Activated T-helper 2 cell treated with anti-CD3 and anti-CD28 coated beads, Interferon-gamma antibody, Interleukin-2, Interleukin-4, amounts not matched to agents 10 μg/mL and 5 μg/mL and 100 μg/mL, durations not matched to agents 14 hours and 24 hours and 36 hours (primary cell): ENCODE measurements around the gene CKAP2L. TPM values are rescaled to one million over a fixed set of nuclear protein-coding genes. Genes with fewer than 3 reads are reported as not detected.
A peak's percentile ranks its signal among the peaks of the same experiment; 100 is the strongest.

ENCODE experiments used
- DNase-seq: peaks from one replicate; pipeline ENCODE4 v3.0.0; 2021; ENCODE audit warnings: low spot score
- H3K27ac Mint-ChIP-seq: one replicate; pipeline ENCODE4 v1.8.0; 2021; ENCODE audit warnings: mixed read lengths
- H3K27me3 Mint-ChIP-seq: one replicate; pipeline ENCODE4 v1.8.0; 2021; ENCODE audit warnings: low read depth, mixed read lengths
- H3K36me3 Mint-ChIP-seq: one replicate; pipeline ENCODE4 v1.8.0; 2021; ENCODE audit warnings: low read depth, mixed read lengths
- H3K4me1 Mint-ChIP-seq: one replicate; pipeline ENCODE4 v1.8.0; 2021; ENCODE audit warnings: low read depth, mixed read lengths
- H3K4me3 Mint-ChIP-seq: one replicate; pipeline ENCODE4 v1.8.0; 2021; ENCODE audit warnings: low read depth, mild to moderate bottlenecking, moderate library complexity, mixed read lengths
- H3K9me3 Mint-ChIP-seq: one replicate; pipeline ENCODE4 v1.8.0; 2021; ENCODE audit warnings: mixed read lengths
- intact Hi-C: fragments of 100-400 bp; cut with micrococcal nuclease; formaldehyde crosslinking; loops from one replicate; pipeline ENCODE4 v1.15.1; 2023
- total RNA-seq: library from RNA; stranded (reverse); gene quantifications from 2 replicates; pipeline ENCODE4 v1.2.3, GENCODE V29; 2022

Gene CKAP2L
- total RNA-seq, 1 donor from 2014 or later, result 24.4 TPM

DNA sequence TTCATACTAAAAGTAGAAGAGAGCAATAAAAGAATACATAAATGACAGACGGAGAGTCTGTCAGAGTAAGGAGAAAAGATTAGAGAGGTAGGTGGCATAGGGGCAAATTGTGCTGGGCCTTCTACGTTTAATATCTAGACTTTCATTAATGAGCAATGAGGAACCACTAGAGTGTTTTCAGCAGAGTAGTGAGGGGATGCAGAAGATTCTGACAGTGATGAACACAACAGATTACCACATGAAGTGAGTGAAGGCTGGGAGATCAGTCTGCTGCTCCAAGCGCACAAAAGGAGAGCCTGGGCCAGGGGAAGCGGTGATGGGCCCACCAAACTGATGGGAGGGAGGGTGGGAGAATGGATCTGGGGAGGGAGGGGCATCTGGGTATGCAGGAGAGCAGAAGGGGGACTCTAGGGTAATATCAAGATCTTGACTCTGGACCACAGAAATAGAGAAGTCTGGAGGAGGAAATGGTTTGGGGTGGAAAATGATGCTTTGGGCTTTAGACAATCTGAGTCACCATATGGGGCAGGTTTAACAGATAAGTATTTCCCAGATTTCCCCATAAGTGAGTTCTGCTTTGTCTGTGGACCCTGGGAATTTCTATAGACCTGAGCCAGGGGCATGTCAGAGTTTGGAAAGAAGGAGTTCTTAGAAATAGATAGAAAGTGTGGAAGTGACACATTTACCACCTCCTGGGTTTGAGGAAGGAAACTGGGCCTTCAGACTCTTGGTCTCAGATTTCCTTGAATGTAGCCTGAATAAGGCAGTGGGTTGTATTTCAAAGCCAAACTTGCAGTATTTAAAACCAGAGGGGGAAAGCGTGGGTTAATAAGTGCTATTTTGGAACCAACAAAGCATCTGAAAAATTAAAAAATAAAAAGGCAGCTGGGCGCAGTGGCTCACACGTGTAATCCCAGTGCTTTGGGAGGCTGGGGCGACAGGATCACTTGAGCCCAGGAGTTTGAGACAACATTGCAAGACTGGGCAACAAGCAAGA lies 34.9 kb upstream of the CKAP2L start:
- Mint-ChIP-seq H3K4me3 (no peak overlapping the region), H3K9me3 (peaks cover 6% of the 10 kb centered on the region)

DNA sequence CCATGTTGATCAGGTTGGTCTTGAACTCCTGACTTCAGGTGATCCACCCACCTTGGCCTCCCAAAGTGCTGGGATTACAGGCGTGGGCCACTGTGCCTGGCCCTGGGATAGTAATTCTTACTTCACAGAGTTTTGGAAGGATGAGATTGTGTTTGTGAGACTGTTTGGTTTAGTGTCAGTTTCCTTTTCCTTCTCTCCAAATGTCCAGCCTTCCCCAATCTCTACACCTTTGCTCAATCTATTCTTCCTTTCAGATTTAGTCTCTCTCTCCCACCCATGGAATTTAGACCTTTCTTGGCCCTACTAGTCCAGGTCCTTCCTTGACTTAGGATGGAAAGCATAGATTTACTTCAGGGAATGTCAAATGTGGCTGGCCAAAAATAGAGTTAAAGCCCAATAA lies 32.1 kb upstream of the CKAP2L start:
- H3K27me3 Mint-ChIP-seq, result no peaks in the 10 kb centered on the region
- H3K4me3 Mint-ChIP-seq, result no peak overlapping the region
- H3K27ac Mint-ChIP-seq, result no peak overlapping the region
- H3K9me3 Mint-ChIP-seq, result peaks cover 10% of the 10 kb centered on the region
- peaks cover 6% of the 10 kb centered on the region for H3K36me3 Mint-ChIP-seq
- intact Hi-C loops, result no loop called here
- DNase-seq, result no peak
- H3K4me1 Mint-ChIP-seq, result peaks cover 33% of the 10 kb centered on the region

More for the DNA sequence above, 34.9 kb upstream of the CKAP2L start:
- no peak for DNase-seq
- peak overlapping the region; percentile 3 for H3K27ac Mint-ChIP-seq
- peaks cover 3% of the 10 kb centered on the region for H3K36me3 Mint-ChIP-seq
- intact Hi-C loops, result no loop called here
- peaks cover 28% of the 10 kb centered on the region for H3K4me1 Mint-ChIP-seq
- no peaks in the 10 kb centered on the region for H3K27me3 Mint-ChIP-seq

DNA sequence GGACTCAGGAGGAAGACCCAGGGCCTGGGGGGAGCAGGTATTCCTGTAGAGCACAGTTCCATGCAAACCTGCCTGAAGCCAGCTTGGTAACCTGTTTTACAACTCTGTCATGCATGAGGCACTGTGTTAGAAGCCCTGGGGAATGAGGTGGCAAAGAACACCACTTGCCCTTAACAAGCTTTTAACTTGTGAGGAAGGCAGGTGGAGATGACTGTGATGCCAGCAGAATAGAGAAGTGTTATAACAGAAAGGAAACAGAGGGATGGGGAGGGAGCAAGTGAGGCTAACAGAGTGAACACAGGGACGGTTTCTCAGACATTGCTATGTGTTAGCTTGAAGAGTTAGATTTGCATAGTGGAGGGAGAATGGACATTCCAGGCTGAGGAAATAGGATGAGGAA lies 31.4 kb upstream of the CKAP2L start:
- H3K36me3 Mint-ChIP-seq, result peaks cover 6% of the 10 kb centered on the region
- no peak overlapping the region for H3K27ac Mint-ChIP-seq
- H3K9me3 Mint-ChIP-seq, result peaks cover 10% of the 10 kb centered on the region
- no peak overlapping the region for H3K4me3 Mint-ChIP-seq
- intact Hi-C loops, result no loop called here
- no peaks in the 10 kb centered on the region for H3K27me3 Mint-ChIP-seq
- peaks cover 33% of the 10 kb centered on the region for H3K4me1 Mint-ChIP-seq
- DNase-seq, result no peak

DNA sequence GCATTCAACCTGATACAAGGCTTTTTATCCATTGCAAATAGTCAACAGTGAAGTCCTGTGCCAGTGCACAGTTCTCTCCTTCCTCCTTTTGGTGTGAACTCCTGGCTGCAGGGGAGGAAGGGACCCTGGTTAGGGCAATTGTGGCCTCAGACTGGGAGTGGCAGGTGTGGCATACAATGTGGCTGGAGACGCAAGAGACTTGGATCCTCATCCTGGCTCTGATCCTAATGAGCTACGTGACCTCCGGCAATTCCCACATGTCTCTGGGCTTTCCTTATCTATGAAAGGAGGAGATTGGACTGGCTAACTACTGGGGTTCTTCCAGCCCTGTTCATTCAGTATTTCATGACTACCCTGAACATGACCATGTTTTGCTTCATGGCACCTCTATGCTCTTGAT lies 30.4 kb upstream of the CKAP2L start:
- H3K27ac Mint-ChIP-seq, result no peak overlapping the region
- H3K27me3 Mint-ChIP-seq, result no peaks in the 10 kb centered on the region
- intact Hi-C loops, result no loop called here
- peaks cover 6% of the 10 kb centered on the region for H3K36me3 Mint-ChIP-seq
- H3K4me3 Mint-ChIP-seq, result no peak overlapping the region
- peaks cover 30% of the 10 kb centered on the region for H3K4me1 Mint-ChIP-seq
- DNase-seq, result no peak
- peaks cover 10% of the 10 kb centered on the region for H3K9me3 Mint-ChIP-seq

DNA sequence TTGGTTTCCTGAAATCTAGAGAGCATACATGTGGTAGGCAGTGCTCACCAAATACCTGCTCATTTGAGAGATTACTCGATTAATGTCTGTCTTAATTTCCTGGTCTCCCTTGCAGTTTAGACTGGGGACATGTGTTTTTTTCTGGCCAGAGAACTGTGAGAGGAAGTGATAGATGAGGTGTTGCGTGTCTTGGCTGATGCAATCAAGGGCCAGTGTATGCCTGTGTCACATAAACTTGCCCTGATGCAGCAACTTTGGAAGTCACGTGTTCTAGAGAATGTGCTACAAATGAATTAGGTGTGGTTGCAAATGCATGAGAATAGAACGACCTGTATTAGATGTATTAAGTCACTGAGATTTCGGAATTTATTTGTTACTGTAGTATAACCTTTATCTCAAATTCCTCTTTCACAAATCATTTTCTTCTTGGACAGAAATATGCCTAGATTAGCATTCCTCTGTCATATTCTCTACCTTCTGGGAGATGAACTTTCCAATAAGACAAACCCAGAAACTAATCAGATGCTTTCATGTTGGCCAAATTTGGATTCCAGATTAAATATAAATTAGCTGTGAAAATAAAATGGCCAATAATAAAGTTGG lies 29.8 kb upstream of the CKAP2L start:
- peak overlapping the region; percentile 29 for H3K27ac Mint-ChIP-seq
- H3K36me3 Mint-ChIP-seq, result peaks cover 6% of the 10 kb centered on the region
- H3K4me1 Mint-ChIP-seq, result peaks cover 25% of the 10 kb centered on the region
- no peak overlapping the region for H3K4me3 Mint-ChIP-seq
- DNase-seq, result peak; percentile 13
- H3K9me3 Mint-ChIP-seq, result peaks cover 10% of the 10 kb centered on the region
- intact Hi-C loops, result no loop called here
- no peaks in the 10 kb centered on the region for H3K27me3 Mint-ChIP-seq

DNA sequence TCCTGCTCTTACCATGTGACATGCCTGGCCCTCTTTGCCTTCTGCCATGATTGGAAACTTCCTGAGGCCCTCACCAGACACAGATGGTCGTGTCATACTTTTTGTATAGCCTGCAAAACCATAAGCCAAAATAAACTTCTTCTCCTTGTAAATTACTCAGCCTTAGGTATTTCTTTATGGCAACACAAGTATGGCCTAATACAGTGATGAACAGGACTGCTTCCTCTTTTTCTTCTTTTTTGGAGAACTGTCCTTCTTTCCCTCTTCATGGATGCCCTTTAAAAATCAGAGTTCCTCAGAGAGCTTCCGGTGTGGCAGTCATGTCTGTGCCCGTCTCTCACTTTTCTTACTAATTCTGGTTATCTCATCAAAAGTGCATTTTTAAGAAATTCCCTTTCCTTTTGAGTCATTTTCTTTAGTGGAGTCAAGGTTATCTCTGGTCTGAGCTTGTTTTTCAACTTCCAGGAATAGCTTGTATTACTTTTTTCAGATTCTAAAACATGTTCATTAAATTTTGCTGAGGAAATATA lies 29.1 kb upstream of the CKAP2L start:
- peak overlapping the region; percentile 34 for H3K27ac Mint-ChIP-seq
- H3K27me3 Mint-ChIP-seq, result no peaks in the 10 kb centered on the region
- H3K4me1 Mint-ChIP-seq, result peaks cover 22% of the 10 kb centered on the region
- H3K36me3 Mint-ChIP-seq, result peaks cover 6% of the 10 kb centered on the region
- H3K4me3 Mint-ChIP-seq, result no peak overlapping the region
- DNase-seq, result no peak
- intact Hi-C loops, result loop anchor here (1.0 kb wide), 1 partner anchor 28 kb away; no protein-coding TSS in a partner anchor
- peaks cover 10% of the 10 kb centered on the region for H3K9me3 Mint-ChIP-seq

DNA sequence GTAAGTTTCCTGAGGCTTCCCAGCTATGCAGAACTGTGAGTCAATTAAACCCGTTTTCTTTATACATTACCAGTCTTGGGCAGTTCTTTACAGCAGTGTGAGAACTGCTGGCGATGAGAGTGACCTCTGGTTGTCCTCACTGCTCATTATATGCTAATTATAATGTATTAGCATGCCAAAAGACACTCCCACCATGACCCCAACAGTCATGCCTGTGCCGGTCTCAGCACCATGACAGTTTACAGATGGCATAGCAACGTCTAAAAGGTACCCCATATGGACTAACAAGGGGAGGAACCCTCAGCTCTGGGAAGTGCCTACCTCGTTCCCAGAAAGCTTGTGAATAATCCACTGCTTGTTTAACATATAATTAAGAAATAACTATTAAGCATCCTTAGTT lies 28.0 kb upstream of the CKAP2L start:
- Mint-ChIP-seq H3K27me3 (no peaks in the 10 kb centered on the region), H3K27ac (no peak overlapping the region), H3K4me3 (no peak overlapping the region), H3K36me3 (peaks cover 6% of the 10 kb centered on the region), H3K9me3 (peaks cover 10% of the 10 kb centered on the region), H3K4me1 (peaks cover 22% of the 10 kb centered on the region)
- intact Hi-C loops, result no loop called here
- DNase-seq, result no peak

DNA sequence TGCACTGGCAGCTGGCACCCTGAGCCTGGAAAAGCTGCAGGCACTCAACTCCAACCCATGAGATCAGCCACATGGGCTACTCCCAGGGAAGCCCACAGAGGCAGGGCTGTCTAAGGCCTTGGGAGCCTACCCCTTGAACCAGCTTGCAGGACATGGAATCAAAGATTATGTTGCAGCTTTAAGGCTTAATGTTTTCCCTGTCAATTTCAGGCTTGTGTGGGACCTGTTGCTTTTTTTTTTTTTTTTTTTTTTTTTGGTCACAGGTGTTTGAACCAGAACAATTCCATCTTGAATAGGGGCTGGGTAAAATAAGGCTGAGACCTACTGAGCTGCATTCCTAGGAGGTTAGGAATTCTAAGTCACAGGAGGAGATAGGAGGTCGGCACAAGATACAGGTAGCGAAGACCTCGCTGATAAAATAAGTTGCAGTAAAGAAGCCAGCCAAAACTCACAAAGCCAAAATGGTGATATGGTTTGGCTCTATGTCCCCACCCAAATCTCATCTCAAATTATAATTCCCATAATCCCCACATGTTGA lies 27.4 kb upstream of the CKAP2L start:
- H3K9me3 Mint-ChIP-seq, result peaks cover 6% of the 10 kb centered on the region
- intact Hi-C loops, result no loop called here
- no peaks in the 10 kb centered on the region for H3K27me3 Mint-ChIP-seq
- peaks cover 6% of the 10 kb centered on the region for H3K36me3 Mint-ChIP-seq
- H3K4me1 Mint-ChIP-seq, result peaks cover 24% of the 10 kb centered on the region
- no peak for DNase-seq
- H3K4me3 Mint-ChIP-seq, result no peak overlapping the region
- no peak overlapping the region for H3K27ac Mint-ChIP-seq

DNA sequence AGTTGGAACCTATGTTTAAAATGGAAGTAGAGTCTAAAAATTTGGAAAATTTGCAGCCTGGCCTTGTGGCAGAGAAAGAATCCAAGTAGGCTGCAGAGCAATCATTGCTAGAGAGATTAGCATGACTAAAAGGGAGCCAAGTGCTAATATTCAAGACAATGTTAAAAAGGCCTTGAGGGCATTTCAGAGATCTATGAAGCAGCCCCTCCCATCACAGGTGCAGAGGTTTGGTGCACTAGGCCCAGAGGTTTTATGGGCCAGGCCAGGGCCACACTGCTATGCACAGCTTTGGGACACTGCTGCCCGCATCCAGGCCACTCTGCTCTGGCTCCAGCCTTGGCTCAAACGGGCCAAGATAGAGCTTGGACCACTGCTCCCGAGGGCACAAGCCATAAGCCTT lies 26.6 kb upstream of the CKAP2L start:
- intact Hi-C loops, result no loop called here

DNA sequence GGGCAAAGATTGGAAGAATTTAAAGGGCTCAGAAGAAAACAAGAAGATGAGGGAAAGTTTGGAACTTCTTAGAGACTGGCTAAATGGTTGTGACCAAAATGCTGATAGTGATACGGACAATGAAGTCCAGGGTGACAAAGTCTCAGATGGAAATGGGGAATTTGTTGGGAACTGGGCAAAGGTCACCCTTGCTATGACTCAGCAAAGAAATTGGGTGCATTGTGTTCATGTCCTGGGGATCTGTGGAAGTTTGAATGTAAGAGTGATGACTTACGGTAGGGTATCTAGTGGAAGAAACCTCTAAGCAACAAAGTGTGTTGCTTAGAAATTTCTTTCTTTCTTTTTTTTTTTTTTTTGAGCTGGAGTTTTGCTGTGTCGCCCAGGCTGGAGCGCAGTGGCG lies 25.9 kb upstream of the CKAP2L start:
- H3K27ac Mint-ChIP-seq, result no peak overlapping the region
- H3K36me3 Mint-ChIP-seq, result peaks cover 3% of the 10 kb centered on the region
- DNase-seq, result no peak
- H3K4me3 Mint-ChIP-seq, result no peak overlapping the region
- H3K4me1 Mint-ChIP-seq, result peaks cover 25% of the 10 kb centered on the region
- H3K9me3 Mint-ChIP-seq, result peaks cover 4% of the 10 kb centered on the region
- no peaks in the 10 kb centered on the region for H3K27me3 Mint-ChIP-seq
- intact Hi-C loops, result no loop called here

More for the DNA sequence above, 26.6 kb upstream of the CKAP2L start:
- H3K27me3 Mint-ChIP-seq, result no peaks in the 10 kb centered on the region
- H3K4me3 Mint-ChIP-seq, result no peak overlapping the region
- H3K4me1 Mint-ChIP-seq, result peaks cover 26% of the 10 kb centered on the region
- H3K9me3 Mint-ChIP-seq, result peaks cover 4% of the 10 kb centered on the region
- H3K27ac Mint-ChIP-seq, result no peak overlapping the region
- no peak for DNase-seq
- H3K36me3 Mint-ChIP-seq, result peaks cover 6% of the 10 kb centered on the region

DNA sequence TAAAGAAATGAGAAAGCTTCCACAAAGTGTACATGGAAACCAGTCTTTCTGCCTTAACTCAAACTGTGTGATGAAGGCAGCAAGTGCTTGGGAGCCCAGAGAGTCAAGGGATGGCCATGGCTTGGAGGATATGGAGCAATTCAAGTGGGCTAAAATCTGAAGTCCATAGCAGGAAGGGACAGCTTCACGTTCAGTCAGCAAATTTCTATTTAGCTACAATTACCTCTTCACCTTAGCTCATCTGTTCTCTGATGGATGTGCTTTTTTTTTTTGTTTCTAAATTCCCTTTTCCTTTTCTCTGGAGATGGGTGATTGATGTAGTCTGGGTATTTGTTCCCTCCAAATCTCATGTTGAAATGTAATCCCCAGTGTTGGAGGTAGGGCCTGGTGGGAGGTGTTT lies 24.8 kb upstream of the CKAP2L start:
- no peak overlapping the region for H3K27ac Mint-ChIP-seq
- no peak overlapping the region for H3K4me3 Mint-ChIP-seq
- H3K9me3 Mint-ChIP-seq, result peaks cover 4% of the 10 kb centered on the region
- peaks cover 6% of the 10 kb centered on the region for H3K27me3 Mint-ChIP-seq
- DNase-seq, result no peak
- peaks cover 23% of the 10 kb centered on the region for H3K4me1 Mint-ChIP-seq
- intact Hi-C loops, result no loop called here
- peaks cover 3% of the 10 kb centered on the region for H3K36me3 Mint-ChIP-seq

DNA sequence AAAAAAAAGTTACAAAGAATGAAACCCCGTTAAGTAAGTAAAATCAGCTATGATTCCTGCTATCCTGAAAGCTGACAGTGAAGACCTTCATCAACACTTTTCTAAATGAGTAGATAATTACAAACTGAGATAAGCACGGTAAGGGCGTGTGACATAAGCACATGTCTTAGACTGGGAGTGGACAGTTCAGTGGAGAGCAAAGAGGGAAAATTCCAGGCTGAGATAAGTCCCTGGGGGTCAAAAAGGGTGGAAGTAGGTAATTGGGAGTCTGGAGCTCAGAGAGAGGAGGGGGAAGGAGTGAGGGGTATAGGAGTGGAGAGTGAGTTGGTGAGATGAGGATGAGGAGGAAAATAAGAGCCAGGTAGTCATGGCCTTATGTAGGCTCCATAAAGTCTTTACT lies 24.2 kb upstream of the CKAP2L start:
- Mint-ChIP-seq H3K27me3 (peaks cover 8% of the 10 kb centered on the region), H3K4me3 (no peak overlapping the region), H3K36me3 (peaks cover 3% of the 10 kb centered on the region), H3K9me3 (peaks cover 4% of the 10 kb centered on the region), H3K4me1 (peaks cover 24% of the 10 kb centered on the region), H3K27ac (no peak overlapping the region)
- intact Hi-C loops, result no loop called here
- DNase-seq, result no peak
